ELR (cell line): Measurements from ENCODE around the gene NADSYN1.

Experiments
- DNase-seq: peaks from one replicate; pipeline ENCODE4 v3.0.0-alpha.2; 2015; ENCODE audit warnings: low read depth

NADSYN1 gene

DNA sequence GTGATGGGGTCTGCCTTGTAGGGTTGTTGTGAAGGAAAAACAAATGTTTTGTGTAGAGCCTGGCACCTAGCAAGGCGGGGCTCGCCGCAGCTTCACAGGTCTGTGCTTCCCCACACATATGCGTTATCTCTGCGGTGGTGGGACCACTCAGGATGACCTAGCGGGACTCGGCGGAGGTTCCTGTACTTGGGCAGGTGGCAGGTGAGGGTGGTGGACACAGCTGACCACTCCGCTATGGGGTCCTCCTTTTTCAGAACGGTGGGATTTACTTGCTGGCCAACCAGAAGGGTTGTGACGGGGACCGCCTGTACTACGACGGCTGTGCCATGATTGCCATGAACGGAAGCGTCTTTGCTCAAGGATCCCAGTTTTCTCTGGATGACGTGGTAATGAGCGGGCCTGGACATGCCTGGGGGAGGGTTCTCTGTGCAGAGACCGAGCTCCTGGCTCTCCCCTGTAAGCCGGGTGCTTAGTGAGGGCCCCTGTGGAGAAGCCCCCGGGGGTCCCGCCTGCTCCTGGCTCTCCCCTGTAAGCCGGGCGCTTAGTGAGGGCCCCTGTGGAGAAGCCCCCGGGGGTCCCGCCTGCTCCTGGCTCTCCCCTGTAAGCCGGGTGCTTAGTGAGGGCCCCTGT is 21.3 kb downstream of the NADSYN1 start:
- DNase-seq = no peak

DNA sequence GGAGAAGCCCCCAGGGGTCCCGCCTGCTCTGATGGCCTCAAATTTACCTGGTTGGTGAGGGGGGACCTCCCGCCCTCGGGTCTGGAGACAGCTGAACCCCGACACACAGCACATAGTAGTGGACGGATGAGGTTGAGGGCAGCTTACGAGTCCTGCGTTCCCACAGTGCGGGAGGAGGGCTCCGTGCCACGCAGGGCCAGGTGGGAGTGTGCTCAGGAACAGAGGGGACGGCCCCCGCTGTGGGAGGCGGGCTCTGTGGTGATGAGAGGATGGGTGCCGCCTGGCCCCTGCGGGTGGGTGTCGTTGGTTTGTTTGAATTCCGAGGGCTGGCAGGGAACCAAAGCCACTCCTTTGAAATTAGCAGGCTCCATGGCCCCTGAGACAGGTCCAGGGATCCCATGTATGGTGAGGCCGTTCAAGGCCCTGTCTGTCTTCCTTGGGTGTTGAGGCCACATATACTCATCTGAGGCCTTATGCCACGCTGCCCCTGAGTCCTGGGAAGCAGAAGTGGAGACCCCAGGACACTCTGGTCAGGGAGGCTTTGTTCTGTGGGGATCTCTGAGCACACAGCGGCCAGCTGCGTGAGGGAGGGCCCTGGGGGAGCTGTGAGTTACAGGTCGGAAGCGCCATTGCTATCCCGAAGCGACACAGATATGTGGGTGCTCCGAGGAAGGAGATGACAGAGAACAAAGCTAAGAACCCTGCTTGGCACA is 21.9 kb downstream of the NADSYN1 start:
- no peak for DNase-seq

DNA sequence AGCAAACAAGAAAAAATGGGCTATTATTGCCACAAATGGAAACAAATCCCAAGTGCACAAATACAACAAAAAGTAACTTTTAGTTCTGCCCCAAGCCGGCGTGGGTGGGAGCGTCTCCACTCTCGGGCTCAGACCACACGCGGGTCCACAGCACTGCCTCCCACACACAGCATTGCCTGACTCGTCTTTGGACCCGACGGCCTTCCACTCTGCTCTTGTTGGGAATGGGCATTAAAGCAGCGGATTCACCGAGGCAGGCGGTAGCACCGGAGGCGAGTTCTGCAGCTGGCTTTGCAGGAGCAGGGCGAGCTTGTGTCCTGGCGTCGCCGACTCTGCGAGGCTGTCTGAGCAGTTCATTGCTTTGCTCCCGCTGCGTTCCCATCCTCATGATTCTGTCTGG is 23.0 kb downstream of the NADSYN1 start:
- DNase-seq = no peak

DNA sequence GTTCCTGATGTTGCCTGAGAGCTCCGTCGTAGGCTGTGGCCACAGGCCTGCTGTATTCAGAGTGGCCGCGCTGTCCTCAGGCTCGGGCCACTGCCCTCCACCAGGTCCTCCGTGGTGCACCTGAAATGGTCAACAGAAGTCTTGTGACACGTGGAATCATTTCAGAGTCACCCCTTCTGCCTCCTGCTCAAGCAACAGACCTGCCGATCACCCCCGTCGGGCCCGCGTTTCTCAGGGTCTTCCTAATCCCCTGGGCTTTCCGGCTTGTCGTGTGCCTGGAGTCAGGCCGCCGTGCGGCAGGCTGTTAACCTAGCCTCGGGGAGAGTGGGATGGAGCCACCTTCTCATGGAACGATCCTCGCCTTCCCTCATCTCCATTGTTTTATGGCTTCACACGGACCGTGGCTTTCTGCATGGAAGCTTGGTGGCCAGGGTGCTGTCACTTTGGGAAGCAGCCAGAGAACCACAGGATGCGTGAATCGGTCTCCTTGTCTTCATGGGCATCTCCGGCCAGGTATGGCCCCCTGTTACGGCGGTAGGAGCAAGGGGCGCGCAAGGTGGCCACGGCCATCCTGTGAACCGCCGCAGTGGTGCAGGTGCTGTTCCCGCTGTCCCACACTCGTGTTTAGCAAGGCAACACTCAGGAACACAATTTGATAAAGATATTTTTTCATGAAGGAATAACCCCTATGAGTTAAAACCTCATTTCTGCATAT is 24.1 kb downstream of the NADSYN1 start:
- no peak for DNase-seq

DNA sequence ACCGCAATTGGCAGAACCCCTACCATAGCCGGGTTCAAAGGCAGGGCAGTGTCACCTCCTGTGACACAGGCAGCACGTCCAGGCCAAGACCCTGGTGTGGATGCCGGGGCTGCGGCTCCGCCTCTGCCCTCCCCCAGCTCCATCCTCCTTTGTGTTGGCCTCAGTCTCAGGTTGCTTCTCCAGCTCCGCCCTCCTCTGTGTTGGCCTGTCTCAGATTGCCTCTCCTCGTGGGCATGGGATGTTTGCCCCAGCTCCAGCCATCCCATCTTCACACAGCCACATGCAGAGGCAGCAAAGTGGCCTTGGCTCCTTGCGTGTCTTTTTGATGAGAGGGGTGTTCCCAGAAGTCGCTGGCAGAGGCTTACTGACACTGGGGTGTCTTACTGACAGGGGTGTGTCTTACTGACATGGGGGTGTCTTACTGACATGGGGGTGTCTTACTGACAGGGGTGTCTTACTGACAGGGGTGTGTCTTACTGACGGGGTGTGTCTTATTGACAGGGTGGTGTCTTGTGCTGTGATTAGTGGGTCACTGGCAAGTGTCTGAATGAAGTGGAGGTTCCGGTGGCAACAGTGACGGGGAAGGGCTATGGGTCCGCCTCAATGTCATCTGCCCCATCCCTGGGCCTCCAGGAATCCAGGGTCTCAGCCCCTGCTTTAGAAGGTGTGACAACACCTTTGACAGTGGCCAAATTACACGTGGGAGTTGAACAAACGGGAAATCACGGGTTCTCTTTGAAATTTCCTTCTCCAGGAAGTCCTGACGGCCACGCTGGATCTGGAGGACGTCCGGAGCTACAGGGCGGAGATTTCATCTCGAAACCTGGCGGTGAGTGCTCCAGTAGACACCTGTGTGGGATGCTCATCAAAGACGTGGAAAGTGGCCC is 24.9 kb downstream of the NADSYN1 start:
- DNase-seq = no peak

DNA sequence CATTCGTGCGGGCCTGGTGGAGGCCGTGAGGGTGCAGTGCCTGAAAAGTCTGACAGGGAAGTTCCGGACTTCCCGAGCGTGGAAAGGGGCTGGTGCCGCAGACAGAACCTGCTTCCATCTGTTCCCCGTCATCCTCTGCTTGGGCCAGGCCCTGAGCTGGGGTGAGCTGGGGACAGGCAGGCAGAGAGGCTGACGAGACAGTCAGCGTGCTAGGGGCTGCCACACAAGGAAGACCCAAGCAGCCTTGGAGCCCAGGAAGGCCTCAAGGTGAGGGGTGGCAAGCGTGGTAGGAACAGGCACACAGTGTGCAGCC is 25.5 kb downstream of the NADSYN1 start:
- DNase-seq = no peak

DNA sequence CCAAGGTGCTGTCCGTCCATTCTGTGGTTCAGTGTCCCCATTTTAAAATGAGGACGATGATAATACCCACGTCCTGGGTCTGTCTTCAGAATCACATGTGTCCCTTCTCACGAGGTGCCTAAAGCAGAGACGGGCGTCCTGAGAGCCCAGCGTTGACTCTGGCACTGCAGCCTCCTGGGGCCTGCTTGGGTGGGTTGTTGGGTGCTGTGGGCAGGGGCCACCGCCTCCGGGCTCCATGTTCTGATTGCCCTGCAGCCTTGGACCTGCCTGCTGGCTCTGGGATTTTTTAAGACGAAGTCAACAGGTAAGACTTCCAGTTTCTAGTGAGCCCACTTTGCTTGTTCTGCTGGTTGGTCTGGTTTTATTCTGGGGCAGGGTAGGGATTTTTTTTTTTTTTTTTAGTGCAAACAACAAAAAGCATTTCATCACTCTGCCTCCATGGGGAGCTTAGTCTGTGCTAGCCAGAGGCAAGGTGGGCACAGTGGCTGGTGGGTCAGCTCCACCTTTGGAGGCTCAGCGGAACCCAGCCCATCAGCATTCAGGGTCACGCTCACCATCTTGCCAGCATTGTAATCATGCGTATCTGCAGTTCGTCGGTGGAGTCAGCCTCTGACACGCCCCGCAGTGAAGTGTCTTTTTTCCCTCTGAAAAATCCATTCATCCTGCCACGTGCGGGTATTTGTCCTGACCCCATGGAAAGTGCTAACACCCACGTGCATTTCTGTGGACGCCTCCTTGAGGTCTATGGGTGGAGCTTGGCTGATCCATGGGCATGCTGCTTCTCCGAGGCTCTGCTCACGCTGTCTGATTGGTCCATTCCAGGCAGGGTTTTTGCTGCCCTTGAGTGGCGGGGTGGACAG is 28.3 kb downstream of the NADSYN1 start:
- no peak for DNase-seq

DNA sequence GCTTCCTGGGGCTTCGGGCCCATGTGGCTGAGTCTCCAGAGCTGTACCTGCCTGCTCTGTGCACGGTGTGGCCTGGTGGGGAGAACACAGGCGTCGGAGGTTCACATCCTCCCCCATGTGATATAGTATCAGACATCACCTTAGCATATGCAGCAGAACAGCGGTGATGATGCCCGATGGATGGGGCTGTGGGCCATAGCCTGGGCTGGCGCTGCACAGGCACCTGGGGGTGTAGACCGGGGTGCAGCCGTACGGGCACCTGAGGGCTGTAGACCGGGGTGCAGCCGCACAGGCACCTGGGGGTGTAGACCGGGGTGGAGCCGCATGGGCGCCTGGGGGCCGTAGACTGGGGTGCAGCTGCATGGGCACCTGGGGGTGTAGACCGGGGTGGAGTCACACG is 29.2 kb downstream of the NADSYN1 start:
- no peak for DNase-seq

DNA sequence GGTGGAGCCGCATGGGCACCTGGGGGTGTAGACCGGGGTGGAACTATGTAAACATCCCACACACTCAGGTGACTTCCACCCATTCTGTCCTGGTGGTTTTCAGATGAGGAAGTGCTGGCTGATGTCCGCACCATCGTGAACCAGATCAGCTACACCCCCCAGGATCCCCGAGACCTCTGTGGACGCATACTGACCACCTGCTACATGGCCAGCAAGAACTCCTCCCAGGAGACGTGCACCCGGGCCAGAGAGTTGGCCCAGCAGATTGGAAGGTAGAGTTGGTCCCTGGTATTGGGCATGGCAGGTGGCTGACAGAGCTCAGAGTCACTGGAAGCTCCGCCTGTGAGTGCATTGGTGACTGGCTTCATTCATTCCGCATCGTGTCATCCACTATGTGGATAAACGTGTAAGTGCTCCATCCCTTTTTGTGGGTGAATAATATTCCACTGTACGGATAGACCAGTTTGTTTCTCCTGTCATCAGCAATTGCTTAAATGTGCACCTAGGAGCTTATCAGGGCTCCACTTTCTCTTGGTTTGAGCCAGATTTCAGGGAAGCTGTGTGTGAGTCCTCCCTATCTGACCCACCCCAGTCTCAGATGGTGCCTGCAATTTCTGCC is 29.9 kb downstream of the NADSYN1 start:
- no peak for DNase-seq

DNA sequence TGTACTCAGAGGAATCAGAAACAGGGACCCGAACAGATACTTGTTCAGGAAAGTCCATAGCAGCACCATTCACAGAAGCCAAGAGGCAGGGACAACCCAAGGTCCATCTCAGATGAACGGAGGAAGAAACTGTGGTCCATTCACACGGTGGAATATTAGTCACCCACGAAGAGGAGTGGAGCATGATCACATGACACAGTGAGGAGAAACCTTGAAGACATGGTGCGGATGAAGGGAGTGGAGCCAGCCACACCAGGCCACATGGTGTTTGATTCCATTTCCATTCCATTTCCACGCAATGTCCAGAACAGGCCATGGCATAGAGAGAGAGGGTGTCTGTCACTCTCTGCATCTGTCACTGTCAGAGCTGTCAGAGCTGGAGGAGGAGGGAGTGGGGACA is 30.7 kb downstream of the NADSYN1 start:
- DNase-seq = no peak

DNA sequence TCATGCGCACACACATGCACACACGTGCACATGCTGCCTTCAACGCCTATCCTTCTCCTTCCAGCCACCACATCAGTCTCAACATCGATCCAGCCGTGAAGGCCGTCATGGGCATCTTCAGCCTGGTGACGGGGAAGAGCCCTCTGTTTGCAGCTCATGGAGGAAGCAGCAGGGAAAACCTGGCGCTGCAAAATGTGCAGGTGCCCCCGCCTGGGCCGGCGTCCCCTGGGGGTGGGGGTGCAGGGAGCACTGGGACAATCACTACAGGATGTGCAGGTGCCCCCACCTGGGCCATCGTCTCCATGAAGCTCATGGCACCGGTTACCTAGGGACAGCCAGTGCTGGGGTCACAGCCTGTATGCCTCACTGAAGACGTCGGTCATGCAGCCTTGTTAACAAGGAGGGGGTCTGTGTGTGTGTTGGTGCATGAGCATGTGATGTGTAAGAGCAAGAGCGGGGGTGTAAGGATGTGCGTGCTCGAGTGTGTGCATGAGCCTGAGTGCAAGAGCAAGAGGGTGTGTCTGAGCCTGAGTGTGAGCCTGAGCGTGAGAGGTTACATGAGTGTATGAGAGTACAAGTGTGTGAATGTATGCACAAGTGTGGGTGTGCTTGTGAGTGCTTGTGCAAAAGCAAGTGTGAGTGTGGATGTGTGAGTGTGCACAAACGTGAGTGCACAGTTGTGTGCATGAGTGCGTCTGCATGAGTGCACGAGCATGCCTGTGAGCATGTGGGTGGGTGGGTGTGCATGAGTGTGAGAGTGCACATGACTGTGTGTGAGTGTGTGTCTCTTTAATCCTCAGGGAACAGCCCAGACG is 31.5 kb downstream of the NADSYN1 start:
- no peak for DNase-seq

DNA sequence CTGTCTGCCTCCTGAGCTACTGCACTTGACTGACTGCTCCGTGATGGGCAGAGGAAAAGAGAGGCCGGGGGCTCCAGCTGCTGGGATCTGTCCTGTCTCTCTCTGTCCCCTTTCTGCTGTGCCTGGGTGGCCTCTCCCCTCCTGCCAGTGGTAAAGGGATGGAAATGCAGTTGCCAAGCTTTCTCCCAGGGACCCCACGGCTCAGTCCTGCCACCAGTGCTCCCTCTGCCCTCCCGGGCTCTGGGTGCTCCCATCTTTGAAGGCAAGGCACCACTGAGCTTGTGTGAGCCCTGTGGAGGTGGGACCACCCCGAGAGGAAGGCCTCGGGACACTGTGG is 32.0 kb downstream of the NADSYN1 start:
- DNase-seq = no peak

DNA sequence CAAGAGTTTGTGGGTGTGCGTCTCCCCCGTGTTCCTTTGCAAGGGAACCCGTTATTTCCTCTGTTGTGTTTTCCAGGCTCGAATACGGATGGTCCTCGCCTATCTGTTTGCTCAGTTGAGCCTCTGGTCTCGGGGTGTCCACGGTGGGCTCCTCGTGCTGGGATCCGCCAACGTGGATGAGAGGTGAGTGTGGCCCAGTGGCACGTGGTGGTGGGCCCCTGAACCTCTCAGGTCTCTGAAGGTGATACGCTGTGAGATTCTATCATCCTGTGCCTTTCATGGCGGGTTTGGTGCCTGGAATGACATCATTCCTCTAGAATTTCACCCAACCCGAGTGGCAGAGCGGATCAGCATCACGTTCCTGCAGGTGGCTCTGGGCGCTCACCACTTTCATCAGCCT is 32.5 kb downstream of the NADSYN1 start:
- DNase-seq = no peak

DNA sequence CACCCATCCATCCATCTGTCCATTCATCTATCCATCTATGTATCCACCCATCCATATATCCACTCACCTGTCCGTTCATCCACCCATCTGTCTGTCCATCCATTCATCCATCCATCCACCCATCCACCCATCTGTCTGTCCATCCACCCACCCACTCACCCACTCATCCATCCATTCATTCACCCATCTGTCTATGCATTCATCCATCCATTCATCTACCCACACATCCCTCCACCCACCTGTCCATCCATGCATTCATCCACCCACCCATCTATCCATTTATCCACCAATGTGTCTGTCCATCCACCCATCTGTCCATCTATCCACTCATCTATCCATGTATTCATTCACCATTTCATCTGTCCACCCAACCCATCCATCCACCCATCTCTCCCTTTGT is 33.3 kb downstream of the NADSYN1 start:
- no peak for DNase-seq

DNA sequence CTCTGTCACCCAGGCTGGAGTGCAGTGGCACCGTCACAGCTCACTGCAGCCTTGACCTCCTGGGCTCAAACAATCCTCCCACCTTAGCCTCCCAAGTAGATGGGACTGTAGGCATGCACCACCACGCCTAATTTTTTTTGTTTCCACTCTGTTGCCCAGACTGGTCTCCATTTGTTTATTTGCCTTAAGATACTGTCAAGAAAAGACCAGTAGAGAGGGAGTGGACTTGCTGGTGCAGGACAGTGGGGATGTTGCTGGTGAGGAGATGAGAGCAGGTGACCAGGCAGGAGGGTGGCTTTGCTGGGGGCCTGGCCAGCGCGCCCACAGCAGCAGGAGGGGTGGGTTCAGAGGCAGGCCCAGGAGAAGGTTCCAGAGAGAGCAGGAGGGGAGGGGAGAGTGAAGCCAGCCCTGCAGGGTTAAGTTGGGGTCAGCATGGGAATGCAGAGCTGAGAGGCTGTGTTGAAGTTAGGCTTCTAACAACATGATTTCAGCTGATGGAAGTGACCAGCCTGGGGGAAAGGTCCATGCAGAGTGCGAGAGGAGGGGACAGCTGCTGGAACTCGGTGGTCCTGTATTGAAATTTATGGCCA is 35.8 kb downstream of the NADSYN1 start:
- no peak for DNase-seq

DNA sequence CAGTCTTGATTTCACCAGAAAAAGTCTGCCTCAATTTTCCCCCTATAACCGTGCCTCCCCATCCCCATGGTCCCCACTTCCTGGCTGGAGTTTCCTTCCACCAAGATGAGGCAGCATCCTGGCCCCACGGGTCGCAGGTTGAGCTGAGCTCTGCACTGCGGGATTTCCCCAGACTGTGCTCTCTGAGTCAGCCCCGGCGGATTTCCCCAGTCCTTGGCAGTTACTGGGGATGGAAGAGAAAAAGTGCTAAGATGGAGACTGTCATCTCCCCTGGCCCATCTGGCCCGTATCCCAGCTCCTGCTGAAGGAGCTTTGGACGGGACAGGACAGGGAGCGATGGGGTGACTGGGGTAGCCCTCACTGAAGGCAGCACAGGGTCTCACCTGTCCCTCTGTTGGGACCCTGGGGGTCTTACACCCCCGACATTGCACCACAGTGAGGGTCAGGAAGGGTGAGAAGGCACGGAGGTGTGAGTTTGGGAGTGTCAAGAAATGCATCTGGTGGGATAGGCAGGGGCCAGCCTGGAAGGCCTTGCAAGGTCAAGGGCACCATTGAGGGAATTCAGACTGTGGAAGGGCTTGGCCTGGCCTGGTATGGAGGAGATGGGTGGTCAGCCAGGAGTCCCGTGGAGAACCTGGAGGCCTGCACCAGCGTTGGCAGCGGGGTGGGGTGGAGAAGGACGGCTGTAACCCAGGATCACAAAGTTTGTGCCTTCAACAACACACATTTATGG is 36.5 kb downstream of the NADSYN1 start:
- peak; percentile 82 for DNase-seq

DNA sequence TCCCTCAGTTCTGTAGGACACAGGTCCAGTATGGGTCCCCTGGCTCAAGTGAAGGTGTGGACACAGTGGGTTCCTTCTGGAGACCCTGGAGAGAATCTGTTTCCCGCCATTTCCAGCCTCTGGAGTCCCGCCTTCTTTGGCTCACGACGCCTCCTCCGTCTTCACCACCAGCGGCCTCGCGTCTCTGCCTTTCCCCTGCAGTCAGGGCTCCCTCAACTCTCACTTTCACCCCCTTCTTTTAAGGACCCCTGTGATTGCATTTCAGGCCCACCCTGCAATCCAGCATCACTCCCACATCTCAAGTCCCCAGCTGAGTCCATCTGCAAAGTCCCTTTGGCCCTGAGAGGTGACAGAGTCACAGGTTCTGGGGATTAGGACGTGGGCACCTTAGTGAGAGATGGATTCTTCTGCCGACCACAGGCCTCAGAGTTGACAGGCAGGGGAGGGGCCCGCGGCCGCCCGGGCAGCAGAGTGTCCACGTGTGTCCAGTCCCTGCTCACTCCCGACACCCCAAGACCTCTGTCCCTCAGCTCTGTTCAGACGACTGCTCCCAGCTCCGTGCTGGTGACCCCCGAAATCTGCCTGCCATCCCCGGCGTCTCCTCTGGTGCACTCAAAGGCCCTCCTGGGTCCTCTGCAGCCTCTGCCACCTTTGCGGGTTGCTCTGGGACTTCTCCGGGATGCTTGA is 37.2 kb downstream of the NADSYN1 start:
- no peak for DNase-seq

DNA sequence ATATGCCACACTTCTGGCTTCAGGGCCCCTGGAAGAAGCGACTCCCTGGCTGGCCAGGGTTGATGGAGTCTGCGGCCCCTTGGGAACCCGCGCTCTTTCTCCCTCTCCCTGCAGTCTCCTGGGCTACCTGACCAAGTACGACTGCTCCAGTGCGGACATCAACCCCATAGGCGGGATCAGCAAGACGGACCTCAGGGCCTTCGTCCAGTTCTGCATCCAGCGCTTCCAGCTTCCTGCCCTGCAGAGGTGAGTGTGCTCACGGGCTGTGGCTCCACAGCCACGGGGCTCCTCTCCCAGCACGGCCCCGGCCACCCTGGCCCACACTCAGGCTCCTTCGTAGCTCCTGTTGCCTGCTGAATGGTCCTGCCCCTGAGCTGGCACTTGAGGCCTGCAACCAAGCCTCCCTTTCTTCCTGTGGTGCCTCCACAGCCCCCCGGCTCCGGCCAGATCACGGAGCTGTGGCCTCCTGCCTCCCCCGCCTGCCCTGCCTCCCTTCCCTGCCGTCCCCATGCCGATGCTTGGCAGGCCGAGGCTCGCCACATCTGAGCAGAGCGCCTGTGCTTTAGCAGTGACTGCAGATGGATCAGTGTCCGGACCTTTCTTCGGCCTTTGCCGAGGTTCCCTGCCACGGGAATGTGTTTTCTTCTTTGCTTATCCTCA is 37.9 kb downstream of the NADSYN1 start:
- no peak for DNase-seq
